GM12892 (cell line): ENCODE measurements around the gene TMED6. TPM values are rescaled to one million over a fixed set of nuclear protein-coding genes. Genes with fewer than 3 reads are reported as not detected.

Experiments used
- DNase-seq: peaks from one replicate; pipeline ENCODE4 v3.0.0; 2011; ENCODE audit not compliant: insufficient read length
- FAIRE-seq: peaks from 2 replicates; lab custom pipeline; 2011; peaks lifted over from hg19 to GRCh38; lab: Jason Lieb, UNC
- POLR2A ChIP-seq: IDR thresholded peaks from 2 replicates; pipeline ENCODE4 v1.6.1; 2011; ENCODE audit warnings: low read depth, low read length, control low read depth
- POLR2AphosphoS5 ChIP-seq: IDR thresholded peaks from 2 replicates; pipeline ENCODE4 v1.6.1; 2011; ENCODE audit warnings: low read depth, low read length, control low read depth
- TAF1 ChIP-seq: IDR thresholded peaks from 2 replicates; pipeline ENCODE4 v1.6.1; 2011; ENCODE audit warnings: low read depth, mild to moderate bottlenecking, control low read depth, low read length, borderline replicate concordance
- polyA plus RNA-seq: library from polyadenylated mRNA; unstranded; fragments of >200 nt; gene quantifications from one replicate; pipeline ENCODE4 v1.2.1, GENCODE V29; 2012; ENCODE audit warnings: missing spikeins, inconsistent platforms; ENCODE audit not compliant: missing spikeins

Gene TMED6
- polyA plus RNA-seq, result 2.1 TPM

GRCh38 chr16:69351309-69352027, at the start of gene TMED6:
Gene TMED6, minus strand, starts transcription at chr16:69351786. Its CDS starts 33 bp downstream, at chr16:69351753.
- TF ChIP-seq POLR2AphosphoS5, result no peak
- TF ChIP-seq TAF1, result no peak
- no peak for DNase-seq
- no peak for FAIRE-seq

- TF ChIP-seq POLR2A (no peak), POLR2AphosphoS5 (no peak), TAF1 (no peak)
- DNase-seq (no peak), FAIRE-seq (no peak)
These were observed 47.8 kb upstream of the TMED6 start for GRCh38 chr16:69399361-69399760.

GRCh38 chr16:69397821-69398521, 46.4 kb upstream of the TMED6 start:
- DNase-seq (no peak), FAIRE-seq (no peak)
- no peak for TF ChIP-seq POLR2AphosphoS5
- no peak for TF ChIP-seq POLR2A
- no peak for TF ChIP-seq TAF1

GRCh38 chr16:69396187-69397061, 44.8 kb upstream of the TMED6 start:
- no peak for DNase-seq
- FAIRE-seq, result peak; percentile 40
- TF ChIP-seq TAF1 (no peak), POLR2AphosphoS5 (no peak), POLR2A (no peak)

- no peak for DNase-seq
- FAIRE-seq, result no peak
- no peak for TF ChIP-seq POLR2A
- no peak for TF ChIP-seq POLR2AphosphoS5
- no peak for TF ChIP-seq TAF1
These were observed 44.2 kb upstream of the TMED6 start for GRCh38 chr16:69395859-69396186.

- DNase-seq (no peak), FAIRE-seq (no peak)
- TF ChIP-seq POLR2A (no peak), POLR2AphosphoS5 (no peak), TAF1 (no peak)
These were observed 42.6 kb upstream of the TMED6 start for GRCh38 chr16:69393898-69394849.

- TF ChIP-seq POLR2AphosphoS5, result no peak
- no peak for TF ChIP-seq TAF1
- no peak for DNase-seq
- FAIRE-seq, result no peak
These were observed 35.0 kb upstream of the TMED6 start for GRCh38 chr16:69386596-69386995.

GRCh38 chr16:69384974-69385373, 33.4 kb upstream of the TMED6 start:
- no peak for FAIRE-seq

GRCh38 chr16:69382421-69382820, 30.8 kb upstream of the TMED6 start:
- no peak for FAIRE-seq
- TF ChIP-seq POLR2A (no peak), POLR2AphosphoS5 (no peak), TAF1 (no peak)
- no peak for DNase-seq

More at GRCh38 chr16:69384974-69385373, 33.4 kb upstream of the TMED6 start:
- TF ChIP-seq POLR2A (no peak), TAF1 (no peak), POLR2AphosphoS5 (no peak)
- no peak for DNase-seq

- TF ChIP-seq POLR2AphosphoS5, result no peak
- no peak for TF ChIP-seq POLR2A
- TF ChIP-seq TAF1, result no peak
- DNase-seq (no peak), FAIRE-seq (no peak)
These were observed 29.6 kb upstream of the TMED6 start for GRCh38 chr16:69381231-69381630.

GRCh38 chr16:69378760-69379159, 27.2 kb upstream of the TMED6 start:
- no peak for FAIRE-seq
- DNase-seq, result no peak
- TF ChIP-seq POLR2AphosphoS5 (no peak), POLR2A (no peak), TAF1 (no peak)
